Measurements from ENCODE around the gene FTH1.
A peak's percentile ranks its signal among the peaks of the same experiment; 100 is the strongest.
"Not testable (repeated sequence)": the region's sequence is repeated elsewhere in the genome, so short reads cannot be mapped to it uniquely, and the experiment has no call there.

FTH1 gene

GRCh38 chr11:61967116-61967923 lies at the start of gene FTH1:
TSS of gene FTH1 (minus strand) at chr11:61967634. CDS start at chr11:61967425, 209 bp downstream.
- DNase-seq (ENCODE audit: low read depth), result peak; percentile 77

GRCh38 chr11:62015615-62016014 lies 48.2 kb upstream of the FTH1 start:
- DNase-seq (ENCODE audit: low read depth), result no peak

- no peak for DNase-seq (ENCODE audit: low read depth)
Measured at GRCh38 chr11:62013537-62014476, 46.4 kb upstream of the FTH1 start.

GRCh38 chr11:62012832-62013461 lies 45.5 kb upstream of the FTH1 start:
- DNase-seq (ENCODE audit: low read depth), result no peak

GRCh38 chr11:62012451-62012831 lies 45.0 kb upstream of the FTH1 start:
- DNase-seq (ENCODE audit: low read depth), result no peak

- DNase-seq (ENCODE audit: low read depth), result no peak
Measured at GRCh38 chr11:62011881-62012280, 44.4 kb upstream of the FTH1 start.

- DNase-seq (ENCODE audit: low read depth), result no peak
Measured at GRCh38 chr11:62010935-62011528, 43.6 kb upstream of the FTH1 start.

GRCh38 chr11:62008193-62008592 lies 40.8 kb upstream of the FTH1 start:
- no peak for DNase-seq (ENCODE audit: low read depth)

- DNase-seq (ENCODE audit: low read depth), result no peak
Measured at GRCh38 chr11:62004473-62004872, 37.0 kb upstream of the FTH1 start.

- not testable (repeated sequence) for DNase-seq (ENCODE audit: low read depth)
Measured at GRCh38 chr11:62002283-62002682, 34.8 kb upstream of the FTH1 start.

- no peak for DNase-seq (ENCODE audit: low read depth)
Measured at GRCh38 chr11:62001450-62002191, 34.2 kb upstream of the FTH1 start.

- DNase-seq (ENCODE audit: low read depth), result no peak
Measured at GRCh38 chr11:62000539-62001446, 33.4 kb upstream of the FTH1 start.

- DNase-seq (ENCODE audit: low read depth), result no peak
Measured at GRCh38 chr11:61999141-61999975, 31.9 kb upstream of the FTH1 start.

- DNase-seq (ENCODE audit: low read depth), result no peak
Measured at GRCh38 chr11:61996933-61997332, 29.5 kb upstream of the FTH1 start.

GRCh38 chr11:61994981-61995380 lies 27.5 kb upstream of the FTH1 start:
- no peak for DNase-seq (ENCODE audit: low read depth)

- no peak for DNase-seq (ENCODE audit: low read depth)
Measured at GRCh38 chr11:61985869-61986268, 18.4 kb upstream of the FTH1 start.

- no peak for DNase-seq (ENCODE audit: low read depth)
Measured at GRCh38 chr11:61983419-61983818, 16.0 kb upstream of the FTH1 start.

GRCh38 chr11:61980783-61981541 lies 13.5 kb upstream of the FTH1 start:
- no peak for DNase-seq (ENCODE audit: low read depth)

Data from stimulated activated CD8-positive, alpha-beta memory T cell treated with anti-CD3 and anti-CD28 coated beads, Interleukin-12 subunit alpha, Interleukin-12 subunit beta, amount 100 ng/mL, for 1 hour (primary cell).